Ishikawa (cell line): ENCODE results near the gene KCNA2.

ENCODE experiments used
- EP300 ChIP-seq: IDR thresholded peaks from 2 replicates; pipeline ENCODE4 v1.6.1; 2012; ENCODE audit warnings: borderline replicate concordance
- FOXM1 ChIP-seq: IDR thresholded peaks from 2 replicates; pipeline ENCODE4 v1.6.1; 2012; ENCODE audit warnings: low read depth, borderline replicate concordance
- RAD21 ChIP-seq: IDR thresholded peaks from 2 replicates; pipeline ENCODE4 v1.6.1; 2012; ENCODE audit warnings: low read depth
- TAF1 ChIP-seq: IDR thresholded peaks from 2 replicates; pipeline ENCODE4 v1.6.1; 2012; ENCODE audit warnings: low read depth, mild to moderate bottlenecking
- TCF12 ChIP-seq: IDR thresholded peaks from 2 replicates; pipeline ENCODE4 v1.6.1; 2012; ENCODE audit warnings: low read depth
- YY1 ChIP-seq: IDR thresholded peaks from 2 replicates; pipeline ENCODE4 v1.6.1; 2012; ENCODE audit warnings: low read depth
- ZBTB7A ChIP-seq: IDR thresholded peaks from 2 replicates; pipeline ENCODE4 v1.6.1; 2012; ENCODE audit warnings: low read depth
- TF ChIP-seq, protein P1 (sequence below): IDR thresholded peaks from 2 replicates; pipeline ENCODE4 v1.6.1; 2012
- TF ChIP-seq, protein P2 (sequence below): IDR thresholded peaks from 2 replicates; pipeline ENCODE4 v1.6.1; 2012; ENCODE audit warnings: low read depth, mild to moderate bottlenecking

DNA sequence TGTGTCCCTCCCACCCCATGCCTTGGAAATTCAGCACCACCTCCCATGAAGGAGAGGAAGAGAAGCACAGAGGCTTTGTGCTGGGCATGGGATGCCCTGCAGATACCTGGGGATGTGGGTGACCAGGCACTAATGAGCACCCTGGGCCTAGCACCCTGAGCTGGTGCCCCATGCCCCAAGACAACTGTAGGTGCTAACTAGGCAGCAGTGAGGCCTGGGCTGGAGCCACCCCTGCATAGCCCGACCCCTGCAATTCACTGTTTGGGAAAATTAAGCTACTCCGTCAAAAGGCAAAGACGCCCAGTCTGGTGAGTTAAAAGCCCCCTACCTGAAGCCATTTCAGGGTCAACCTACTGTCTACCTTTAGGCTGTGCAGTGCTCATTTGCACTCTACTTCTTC, 5.4 kb downstream of the KCNA2 start:
- TF ChIP-seq FOXM1 (no peak), ZBTB7A (no peak), YY1 (no peak), TCF12 (no peak), RAD21 (no peak), TAF1 (no peak), EP300 (no peak)
- TF ChIP-seq, protein P1, sequence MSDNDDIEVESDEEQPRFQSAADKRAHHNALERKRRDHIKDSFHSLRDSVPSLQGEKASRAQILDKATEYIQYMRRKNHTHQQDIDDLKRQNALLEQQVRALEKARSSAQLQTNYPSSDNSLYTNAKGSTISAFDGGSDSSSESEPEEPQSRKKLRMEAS = no peak
- TF ChIP-seq, protein P2, sequence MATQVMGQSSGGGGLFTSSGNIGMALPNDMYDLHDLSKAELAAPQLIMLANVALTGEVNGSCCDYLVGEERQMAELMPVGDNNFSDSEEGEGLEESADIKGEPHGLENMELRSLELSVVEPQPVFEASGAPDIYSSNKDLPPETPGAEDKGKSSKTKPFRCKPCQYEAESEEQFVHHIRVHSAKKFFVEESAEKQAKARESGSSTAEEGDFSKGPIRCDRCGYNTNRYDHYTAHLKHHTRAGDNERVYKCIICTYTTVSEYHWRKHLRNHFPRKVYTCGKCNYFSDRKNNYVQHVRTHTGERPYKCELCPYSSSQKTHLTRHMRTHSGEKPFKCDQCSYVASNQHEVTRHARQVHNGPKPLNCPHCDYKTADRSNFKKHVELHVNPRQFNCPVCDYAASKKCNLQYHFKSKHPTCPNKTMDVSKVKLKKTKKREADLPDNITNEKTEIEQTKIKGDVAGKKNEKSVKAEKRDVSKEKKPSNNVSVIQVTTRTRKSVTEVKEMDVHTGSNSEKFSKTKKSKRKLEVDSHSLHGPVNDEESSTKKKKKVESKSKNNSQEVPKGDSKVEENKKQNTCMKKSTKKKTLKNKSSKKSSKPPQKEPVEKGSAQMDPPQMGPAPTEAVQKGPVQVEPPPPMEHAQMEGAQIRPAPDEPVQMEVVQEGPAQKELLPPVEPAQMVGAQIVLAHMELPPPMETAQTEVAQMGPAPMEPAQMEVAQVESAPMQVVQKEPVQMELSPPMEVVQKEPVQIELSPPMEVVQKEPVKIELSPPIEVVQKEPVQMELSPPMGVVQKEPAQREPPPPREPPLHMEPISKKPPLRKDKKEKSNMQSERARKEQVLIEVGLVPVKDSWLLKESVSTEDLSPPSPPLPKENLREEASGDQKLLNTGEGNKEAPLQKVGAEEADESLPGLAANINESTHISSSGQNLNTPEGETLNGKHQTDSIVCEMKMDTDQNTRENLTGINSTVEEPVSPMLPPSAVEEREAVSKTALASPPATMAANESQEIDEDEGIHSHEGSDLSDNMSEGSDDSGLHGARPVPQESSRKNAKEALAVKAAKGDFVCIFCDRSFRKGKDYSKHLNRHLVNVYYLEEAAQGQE = no peak
